ENCODE data around the gene TBC1D20. TPM values are rescaled to one million over a fixed set of nuclear protein-coding genes. Genes with fewer than 3 reads are reported as not detected.
"Not testable (repeated sequence)": the region's sequence is repeated elsewhere in the genome, so short reads cannot be mapped to it uniquely, and the experiment has no call there.

Gene TBC1D20
- total and polyA plus RNA-seq, 2 donors (not counting 3 experiments of a cell fraction or from before 2014, with no cell fraction given), result 34.3 to 36.1 TPM

DNA sequence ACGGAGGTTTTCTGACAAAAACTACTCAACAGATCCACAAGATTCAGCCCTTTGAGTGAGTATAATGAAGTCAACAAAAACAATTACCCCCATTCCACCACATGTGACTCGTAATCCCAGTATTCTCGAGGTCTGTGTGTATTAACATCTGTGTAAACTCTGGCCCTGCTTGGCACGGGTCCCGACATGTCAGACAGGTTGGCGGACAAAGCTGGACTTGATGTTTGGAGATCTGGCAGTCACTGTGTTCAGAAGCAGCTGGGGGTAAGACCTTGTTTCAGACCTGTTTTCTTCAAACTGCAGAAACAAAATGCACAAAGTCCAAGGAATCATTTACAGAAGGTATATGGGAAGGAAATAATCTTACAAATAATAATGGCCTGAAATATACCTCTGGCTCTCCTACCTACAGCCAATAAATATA is 46.0 kb upstream of the TBC1D20 start:
- FAIRE-seq; H2AFZ ChIP-seq (ENCODE audit: low read depth, low read length); H3K4me3 ChIP-seq (replicated peaks in 1 of 3; ENCODE audit: insufficient read depth in 1 of 3, low read depth in 1 of 3, low read length in 3 of 3); H3K4me1 ChIP-seq (ENCODE audit: control insufficient read depth, extremely low read depth, insufficient read depth, low read length); intact Hi-C loops (cut with micrococcal nuclease); H3K9me1 ChIP-seq (replicated peaks; ENCODE audit: control insufficient read depth, extremely low read depth, insufficient read depth, low read length); POLR2A ChIA-PET; H3K4me2 ChIP-seq (ENCODE audit: insufficient read depth, low read length); H3K9me3 ChIP-seq (replicated peaks; ENCODE audit: control insufficient read depth, insufficient read depth, low read length); BruUV-seq (replicated peaks); H3K36me3 ChIP-seq (ENCODE audit: control insufficient read depth in 2 of 2, extremely low read depth in 1 of 2, insufficient read depth in 2 of 2, low read length in 2 of 2); H3K9ac ChIP-seq (replicated peaks; ENCODE audit: extremely low read depth, insufficient read depth, low read length); H3K27ac ChIP-seq (ENCODE audit: insufficient read depth, low read depth, low read length); dilution Hi-C loops (cut with MboI; ENCODE audit: extremely low pct_ligation_motif_present, low sequenced_read_pairs); H3K27me3 ChIP-seq (ENCODE audit: control insufficient read depth in 2 of 2, insufficient read depth in 2 of 2, low read length in 2 of 2): not testable (repeated sequence)
- DNase-seq (ENCODE audit: low read depth, low spot score), result peak; percentile 4
- H4K20me1 ChIP-seq (replicated peaks; ENCODE audit: control insufficient read depth, extremely low read depth, insufficient read depth, low read length), result peaks cover 10% of the 10 kb centered on the region
- peaks cover 64% of the 10 kb centered on the region for H3K79me2 ChIP-seq (ENCODE audit: control insufficient read depth, insufficient read depth, low read length)
- CTCF ChIA-PET, result interaction anchor here (1.2 to 1.7 kb wide), 3 partner anchors 10 to 137 kb away, joined by 3 to 6 read pairs (median 5); no protein-coding TSS in a partner anchor

DNA sequence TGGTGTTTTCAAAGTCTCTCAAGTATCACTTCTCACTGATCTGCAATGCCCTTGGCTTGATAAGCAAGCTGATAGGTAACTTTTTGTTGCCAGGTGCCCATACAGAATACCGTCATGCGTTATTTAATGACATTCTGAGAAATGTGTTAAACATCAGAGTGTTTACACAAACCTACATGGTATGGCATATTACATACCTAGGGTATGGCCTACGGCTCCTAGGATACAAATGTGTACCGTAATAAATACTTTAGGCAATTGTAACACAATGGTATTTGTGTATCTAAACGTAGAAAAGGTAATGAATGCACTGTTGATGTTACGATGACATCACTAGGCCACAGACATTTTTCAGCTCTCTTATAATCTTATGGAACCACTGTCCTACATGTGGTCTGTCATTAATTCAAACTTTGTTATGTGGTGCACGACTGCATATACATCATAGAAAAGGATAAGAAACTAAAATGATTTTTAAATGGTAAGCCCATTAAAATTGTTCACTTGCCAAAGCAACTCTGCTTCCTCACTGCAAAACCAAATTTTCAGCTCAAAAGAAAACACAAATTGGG is 45.5 kb upstream of the TBC1D20 start:
- Histone ChIP-seq H3K79me2 (ENCODE audit: control insufficient read depth, insufficient read depth, low read length) (peaks cover 59% of the 10 kb centered on the region), H3K9me3 (replicated peaks; ENCODE audit: control insufficient read depth, insufficient read depth, low read length) (no peaks in the 10 kb centered on the region), H4K20me1 (replicated peaks; ENCODE audit: control insufficient read depth, extremely low read depth, insufficient read depth, low read length) (peaks cover 7% of the 10 kb centered on the region), H3K27ac (ENCODE audit: insufficient read depth, low read depth, low read length) (no peak overlapping the region), H3K4me3 (replicated peaks in 1 of 3; ENCODE audit: insufficient read depth in 1 of 3, low read depth in 1 of 3, low read length in 3 of 3) (no peak overlapping the region), H3K27me3 (ENCODE audit: control insufficient read depth in 2 of 2, insufficient read depth in 2 of 2, low read length in 2 of 2) (no peaks in the 10 kb centered on the region), H3K9me1 (replicated peaks; ENCODE audit: control insufficient read depth, extremely low read depth, insufficient read depth, low read length) (no peaks in the 10 kb centered on the region), H3K4me1 (ENCODE audit: control insufficient read depth, extremely low read depth, insufficient read depth, low read length) (no peaks in the 10 kb centered on the region), H3K4me2 (ENCODE audit: insufficient read depth, low read length) (no peak overlapping the region), H2AFZ (ENCODE audit: low read depth, low read length) (no peak overlapping the region), H3K9ac (replicated peaks; ENCODE audit: extremely low read depth, insufficient read depth, low read length) (no peak overlapping the region), H3K36me3 (ENCODE audit: control insufficient read depth in 2 of 2, extremely low read depth in 1 of 2, insufficient read depth in 2 of 2, low read length in 2 of 2) (peaks cover 13% of the 10 kb centered on the region in 2 experiments)
- intact Hi-C loops (cut with micrococcal nuclease) (no loop called here), dilution Hi-C loops (cut with MboI; ENCODE audit: extremely low pct_ligation_motif_present, low sequenced_read_pairs) (no loop called here)
- BruUV-seq (replicated peaks), result no TSS peak
- ChIA-PET POLR2A (no interaction called here), CTCF (interaction anchor here (1.3 to 1.7 kb wide), 2 partner anchors 10 to 138 kb away, joined by 5 to 6 read pairs; no protein-coding TSS in a partner anchor)
- no peak for DNase-seq (ENCODE audit: low read depth, low spot score)
- no peak for FAIRE-seq
- TF ChIP-seq, protein P1, sequence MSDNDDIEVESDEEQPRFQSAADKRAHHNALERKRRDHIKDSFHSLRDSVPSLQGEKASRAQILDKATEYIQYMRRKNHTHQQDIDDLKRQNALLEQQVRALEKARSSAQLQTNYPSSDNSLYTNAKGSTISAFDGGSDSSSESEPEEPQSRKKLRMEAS (IDR thresholded peaks at IDR 0.05; ENCODE audit: insufficient read depth, insufficient read length), result no peak
- TF ChIP-seq GATA2 (IDR thresholded peaks at IDR 0.05; ENCODE audit: insufficient read depth, insufficient read length, low read depth, low read length), result no peak
- TF ChIP-seq JUN (IDR thresholded peaks at IDR 0.05; ENCODE audit: borderline replicate concordance, insufficient read depth, insufficient read length, low read depth), result no peak
- TF ChIP-seq POLR2A (IDR thresholded peaks at IDR 0.05; ENCODE audit: low read depth, low read length), result no peak
- TF ChIP-seq EZH2 (IDR thresholded peaks at IDR 0.05; ENCODE audit: borderline replicate concordance, low read depth, low read length, severe bottlenecking), result no peak
- no peak for TF ChIP-seq POLR2AphosphoS5 (IDR thresholded peaks at IDR 0.05; ENCODE audit: insufficient read depth, low read depth, low read length)
- no peak for TF ChIP-seq FOS (IDR thresholded peaks at IDR 0.05; ENCODE audit: borderline replicate concordance, insufficient read depth, low read length)
